Neural crest cell (in vitro differentiated cells): ENCODE data around the gene KRTAP2-3. TPM values are rescaled to one million over a fixed set of nuclear protein-coding genes. Genes with fewer than 3 reads are reported as not detected.
"Not testable (repeated sequence)": the region's sequence is repeated elsewhere in the genome, so short reads cannot be mapped to it uniquely, and the experiment has no call there.

ENCODE experiments used
- DNase-seq: peaks from one replicate; pipeline ENCODE4 v3.0.0; 2021; ENCODE audit warnings: low read depth, mixed read lengths, low spot score
- H3K27ac Mint-ChIP-seq: one replicate; pipeline ENCODE4 v1.8.0; 2021; ENCODE audit warnings: mild to moderate bottlenecking, mixed read lengths; ENCODE audit not compliant: unreplicated experiment
- H3K27me3 Mint-ChIP-seq: 2 replicates; pipeline ENCODE4 v1.8.0; 2021; ENCODE audit warnings: low read depth, mild to moderate bottlenecking, mixed read lengths
- H3K36me3 Mint-ChIP-seq: 2 replicates; pipeline ENCODE4 v1.8.0; 2021; ENCODE audit warnings: low read depth, mild to moderate bottlenecking, mixed read lengths
- H3K4me1 Mint-ChIP-seq: 2 replicates; pipeline ENCODE4 v1.8.0; 2021; ENCODE audit warnings: mixed read lengths
- H3K4me3 Mint-ChIP-seq: one replicate; pipeline ENCODE4 v1.8.0; 2021; ENCODE audit warnings: mild to moderate bottlenecking, mixed read lengths
- H3K9me3 Mint-ChIP-seq: 2 replicates; pipeline ENCODE4 v1.8.0; 2021; ENCODE audit warnings: mixed read lengths
- total RNA-seq: library from RNA; stranded (reverse); gene quantifications from 2 replicates; pipeline ENCODE4 v1.2.1, GENCODE V29; 2021
- TF ChIP-seq, protein P1 (sequence below): fragments of 200-600 bp; sonication (generic); conservative IDR thresholded peaks from 2 replicates; pipeline ENCODE4 v1.5.0; 2021; ENCODE audit warnings: antibody characterized with exemption, mild to moderate bottlenecking

Gene KRTAP2-3
- total RNA-seq, 1 donor from 2014 or later = not detected

DNA sequence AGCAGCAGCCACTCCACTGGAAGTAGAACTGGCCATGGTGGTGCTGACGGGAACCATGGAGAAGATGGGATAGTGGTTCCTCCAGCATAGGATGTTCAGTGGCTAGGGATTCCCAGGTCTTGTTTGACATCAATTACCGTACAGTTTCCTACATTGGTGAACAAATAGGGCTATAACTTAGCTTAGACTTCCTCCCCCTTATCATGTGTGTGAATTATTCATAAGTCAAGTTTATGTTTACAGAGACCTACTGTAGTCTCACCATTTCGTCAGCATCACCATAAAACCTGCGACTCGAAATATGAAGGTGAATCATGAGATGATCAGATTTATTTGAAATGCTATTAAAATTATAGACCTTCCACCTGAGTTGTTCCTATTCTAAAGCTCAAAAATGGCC is 1.2 kb downstream of the KRTAP2-3 start:
- TF ChIP-seq, protein P1, sequence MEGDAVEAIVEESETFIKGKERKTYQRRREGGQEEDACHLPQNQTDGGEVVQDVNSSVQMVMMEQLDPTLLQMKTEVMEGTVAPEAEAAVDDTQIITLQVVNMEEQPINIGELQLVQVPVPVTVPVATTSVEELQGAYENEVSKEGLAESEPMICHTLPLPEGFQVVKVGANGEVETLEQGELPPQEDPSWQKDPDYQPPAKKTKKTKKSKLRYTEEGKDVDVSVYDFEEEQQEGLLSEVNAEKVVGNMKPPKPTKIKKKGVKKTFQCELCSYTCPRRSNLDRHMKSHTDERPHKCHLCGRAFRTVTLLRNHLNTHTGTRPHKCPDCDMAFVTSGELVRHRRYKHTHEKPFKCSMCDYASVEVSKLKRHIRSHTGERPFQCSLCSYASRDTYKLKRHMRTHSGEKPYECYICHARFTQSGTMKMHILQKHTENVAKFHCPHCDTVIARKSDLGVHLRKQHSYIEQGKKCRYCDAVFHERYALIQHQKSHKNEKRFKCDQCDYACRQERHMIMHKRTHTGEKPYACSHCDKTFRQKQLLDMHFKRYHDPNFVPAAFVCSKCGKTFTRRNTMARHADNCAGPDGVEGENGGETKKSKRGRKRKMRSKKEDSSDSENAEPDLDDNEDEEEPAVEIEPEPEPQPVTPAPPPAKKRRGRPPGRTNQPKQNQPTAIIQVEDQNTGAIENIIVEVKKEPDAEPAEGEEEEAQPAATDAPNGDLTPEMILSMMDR = no peak
- no peaks in the 10 kb centered on the region for H3K36me3 Mint-ChIP-seq
- no peaks in the 10 kb centered on the region for H3K27me3 Mint-ChIP-seq
- H3K4me1 Mint-ChIP-seq = peaks cover 8% of the 10 kb centered on the region
- no peak for DNase-seq
- H3K4me3 Mint-ChIP-seq = no peak overlapping the region
- peaks cover 7% of the 10 kb centered on the region for H3K9me3 Mint-ChIP-seq
- no peak overlapping the region for H3K27ac Mint-ChIP-seq

DNA sequence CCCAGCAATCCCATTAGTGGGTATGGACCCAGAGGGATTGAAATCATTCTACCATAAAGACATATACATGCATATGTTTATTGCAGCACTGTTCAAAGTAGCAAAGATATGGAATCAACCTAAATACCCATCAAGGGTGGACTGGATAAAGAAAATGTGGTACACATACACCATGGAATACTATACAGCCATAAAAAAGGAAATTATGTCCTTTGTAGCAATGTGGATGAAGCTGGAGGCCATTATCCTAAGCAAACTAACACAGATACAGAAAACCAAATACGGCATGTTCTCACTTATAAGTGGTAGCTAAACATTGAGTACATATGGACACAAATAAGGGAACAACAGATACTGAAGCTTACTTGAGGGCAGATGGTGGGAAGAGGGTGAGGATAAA is 2.4 kb downstream of the KRTAP2-3 start:
- Mint-ChIP-seq H3K4me3 (no peak overlapping the region), H3K27me3 (no peaks in the 10 kb centered on the region), H3K36me3 (no peaks in the 10 kb centered on the region), H3K9me3 (peaks cover 9% of the 10 kb centered on the region), H3K27ac (no peak overlapping the region), H3K4me1 (peaks cover 8% of the 10 kb centered on the region)
- no peak for DNase-seq
- TF ChIP-seq, protein P1 = no peak

DNA sequence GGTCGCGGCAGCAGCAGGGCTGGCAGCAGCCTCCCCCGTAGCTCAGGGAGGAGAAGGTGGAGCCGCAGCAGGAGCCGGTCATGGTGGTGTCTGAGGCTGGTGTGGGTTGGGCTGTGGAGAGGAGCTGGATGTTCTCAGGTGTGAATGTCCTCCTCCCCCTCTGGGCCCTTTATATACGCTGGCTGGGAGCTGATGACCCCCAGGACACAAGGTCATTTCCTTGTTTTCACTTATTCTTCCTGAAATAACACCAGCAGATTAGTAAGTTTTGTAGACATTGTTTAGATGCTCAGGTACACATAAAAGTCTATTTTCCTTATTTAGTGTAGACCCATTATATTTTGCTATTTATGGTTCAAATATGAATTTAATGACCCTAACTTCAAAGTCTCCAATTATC is 4.8 kb downstream of the KRTAP2-3 start, which contains the start of gene KRTAP2-2:
TSS of gene KRTAP2-2 (minus strand) at position 101 of the 400 bp plus-strand sequence. CDS start at position 82, 19 bp downstream.
- not testable (repeated sequence) for H3K4me3 Mint-ChIP-seq, H3K4me1 Mint-ChIP-seq, H3K9me3 Mint-ChIP-seq, H3K27me3 Mint-ChIP-seq, DNase-seq, H3K36me3 Mint-ChIP-seq, H3K27ac Mint-ChIP-seq

DNA sequence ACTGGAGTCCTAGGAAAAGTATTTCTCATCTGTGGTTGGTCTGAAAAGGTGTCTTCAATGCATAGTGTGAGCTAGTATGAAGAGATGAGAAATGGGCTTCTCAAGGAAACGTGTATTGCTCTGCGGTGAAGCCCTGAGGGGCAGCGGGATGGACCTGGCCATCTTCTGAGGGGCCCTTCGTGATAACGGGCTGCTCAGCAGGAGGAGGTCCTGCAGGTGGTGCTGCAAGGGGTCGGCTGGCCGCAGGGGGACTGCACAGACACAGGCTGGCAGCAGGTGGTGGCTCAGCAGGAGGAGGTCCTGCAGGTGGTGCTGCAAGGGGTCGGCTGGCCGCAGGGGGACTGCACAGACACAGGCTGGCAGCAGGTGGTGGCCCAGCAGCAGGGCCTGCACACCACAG is 5.4 kb downstream of the KRTAP2-3 start:
- H3K4me1 Mint-ChIP-seq, H3K9me3 Mint-ChIP-seq, H3K27me3 Mint-ChIP-seq: not testable (repeated sequence)

DNA sequence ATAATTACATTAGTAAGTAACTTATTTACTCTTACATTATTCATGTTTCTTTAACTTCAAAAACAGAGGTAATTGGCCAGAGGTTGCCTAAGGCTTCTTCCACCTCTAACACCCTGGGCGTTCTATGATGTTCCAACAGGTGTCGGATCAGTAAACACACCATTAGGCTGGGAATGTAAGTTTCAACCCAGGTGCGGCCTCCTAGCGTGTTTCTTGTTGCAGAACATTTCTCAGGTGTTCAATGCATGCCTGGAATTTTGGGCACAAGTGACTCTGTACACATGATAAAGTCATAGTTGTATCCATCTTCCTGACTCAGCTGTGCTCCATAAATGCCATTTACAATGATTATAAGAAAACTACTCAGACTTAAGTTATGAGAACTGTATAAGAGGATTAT is 5.9 kb downstream of the KRTAP2-3 start:
- H3K9me3 Mint-ChIP-seq = peaks cover 9% of the 10 kb centered on the region
- H3K4me3 Mint-ChIP-seq = no peak overlapping the region
- H3K27ac Mint-ChIP-seq = no peak overlapping the region
- no peaks in the 10 kb centered on the region for H3K4me1 Mint-ChIP-seq
- no peak for DNase-seq
- TF ChIP-seq, protein P1 = no peak
- no peaks in the 10 kb centered on the region for H3K36me3 Mint-ChIP-seq
- peaks cover 11% of the 10 kb centered on the region for H3K27me3 Mint-ChIP-seq

More for the DNA sequence above, 5.4 kb downstream of the KRTAP2-3 start:
- H3K4me3 Mint-ChIP-seq, H3K27ac Mint-ChIP-seq, DNase-seq, H3K36me3 Mint-ChIP-seq: not testable (repeated sequence)

DNA sequence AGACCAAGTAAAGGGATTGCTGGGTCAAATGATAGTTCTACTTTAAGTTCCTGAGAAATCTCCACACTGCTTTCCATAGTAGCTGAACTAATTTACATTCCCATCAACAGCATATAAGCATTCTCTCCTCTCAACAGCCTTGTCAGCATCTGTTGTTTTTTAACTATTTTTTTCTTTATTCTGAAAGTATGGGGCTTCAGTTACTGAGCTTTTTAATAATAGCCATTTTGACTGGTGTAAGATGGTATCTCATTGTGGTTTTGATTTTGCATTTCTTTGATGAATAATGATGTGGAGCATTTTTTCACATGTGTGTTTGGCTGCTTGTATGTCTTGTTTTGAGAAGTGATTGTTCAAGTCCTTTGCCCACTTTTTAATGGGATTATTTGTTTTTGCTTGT is 7.3 kb downstream of the KRTAP2-3 start:
- Mint-ChIP-seq H3K9me3 (peaks cover 7% of the 10 kb centered on the region), H3K4me3 (no peak overlapping the region), H3K27me3 (peaks cover 16% of the 10 kb centered on the region), H3K27ac (no peak overlapping the region), H3K4me1 (no peaks in the 10 kb centered on the region), H3K36me3 (no peaks in the 10 kb centered on the region)
- TF ChIP-seq, protein P1 = no peak
- no peak for DNase-seq

DNA sequence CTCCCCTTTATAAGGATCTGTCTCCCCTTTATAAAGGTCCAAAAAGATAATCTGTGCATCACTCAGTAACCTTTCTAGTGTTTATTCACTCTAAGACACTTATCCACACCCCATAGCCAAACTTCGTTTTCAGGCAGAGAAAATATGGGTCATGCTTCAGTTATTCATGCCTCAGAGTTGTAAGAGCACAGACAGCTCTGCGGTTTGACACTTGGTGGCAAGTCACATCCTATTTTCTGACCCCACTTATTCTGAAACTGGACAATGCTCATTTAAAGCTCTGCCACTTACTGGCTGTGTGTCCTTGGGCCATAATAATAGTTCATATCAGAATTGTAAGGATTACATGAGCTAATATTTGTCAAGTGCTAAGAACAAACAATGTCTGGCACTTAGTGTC is 10.8 kb downstream of the KRTAP2-3 start:
- no peaks in the 10 kb centered on the region for H3K36me3 Mint-ChIP-seq
- H3K27ac Mint-ChIP-seq = no peak overlapping the region
- no peak overlapping the region for H3K4me3 Mint-ChIP-seq
- H3K4me1 Mint-ChIP-seq = no peaks in the 10 kb centered on the region
- TF ChIP-seq, protein P1 = no peak
- no peak for DNase-seq
- H3K9me3 Mint-ChIP-seq = peaks cover 2% of the 10 kb centered on the region
- H3K27me3 Mint-ChIP-seq = peaks cover 18% of the 10 kb centered on the region
